Left ventricle myocardium inferior (tissue), 1 donor: ENCODE results near the gene ITPKA. TPM values are rescaled to one million over a fixed set of nuclear protein-coding genes. Genes with fewer than 3 reads are reported as not detected.

Source experiments
- DNase-seq: peaks from one replicate; pipeline ENCODE4 v3.0.0-alpha.2; 2020
- H3K27ac ChIP-seq: fragments of 200-600 bp; replicated peaks from 2 replicates; pipeline ENCODE4 v1.8.0; 2021
- H3K27me3 ChIP-seq: fragments of 200-600 bp; 2 replicates; pipeline ENCODE4 v1.8.0; 2021; ENCODE audit warnings: low read depth
- H3K36me3 ChIP-seq: fragments of 200-600 bp; 2 replicates; pipeline ENCODE4 v1.8.0; 2021
- H3K4me1 ChIP-seq: fragments of 200-600 bp; 2 replicates; pipeline ENCODE4 v1.8.0; 2021
- H3K4me3 ChIP-seq: fragments of 200-600 bp; 2 replicates; pipeline ENCODE4 v1.8.0; 2021; ENCODE audit warnings: mild to moderate bottlenecking, moderate library complexity
- H3K9me3 ChIP-seq: fragments of 200-600 bp; replicated peaks from 2 replicates; pipeline ENCODE4 v1.8.0; 2021
- CTCF ChIP-seq: fragments of 200-600 bp; IDR thresholded peaks from 2 replicates; pipeline ENCODE4 v1.8.0; 2021; ENCODE audit warnings: antibody characterized with exemption, mild to moderate bottlenecking, borderline replicate concordance
- intact Hi-C: fragments of 100-400 bp; cut with micrococcal nuclease; formaldehyde crosslinking; loops from one replicate; pipeline ENCODE4 v1.11.0; 2022
- total RNA-seq: library from RNA; stranded (reverse); fragmentation: NEBNext Ultra II Directional; extraction: Animal tissue kit (Norgen Biotek cat#: 25700); gene quantifications from one replicate; pipeline ENCODE4 v1.2.1, GENCODE V29; 2021
- donor health status: DM: no; HTN: yes; CAD: no; lungs with severe emphysema.

The ITPKA gene
- total RNA-seq, 1 donor from 2014 or later: 1.9 TPM

DNA sequence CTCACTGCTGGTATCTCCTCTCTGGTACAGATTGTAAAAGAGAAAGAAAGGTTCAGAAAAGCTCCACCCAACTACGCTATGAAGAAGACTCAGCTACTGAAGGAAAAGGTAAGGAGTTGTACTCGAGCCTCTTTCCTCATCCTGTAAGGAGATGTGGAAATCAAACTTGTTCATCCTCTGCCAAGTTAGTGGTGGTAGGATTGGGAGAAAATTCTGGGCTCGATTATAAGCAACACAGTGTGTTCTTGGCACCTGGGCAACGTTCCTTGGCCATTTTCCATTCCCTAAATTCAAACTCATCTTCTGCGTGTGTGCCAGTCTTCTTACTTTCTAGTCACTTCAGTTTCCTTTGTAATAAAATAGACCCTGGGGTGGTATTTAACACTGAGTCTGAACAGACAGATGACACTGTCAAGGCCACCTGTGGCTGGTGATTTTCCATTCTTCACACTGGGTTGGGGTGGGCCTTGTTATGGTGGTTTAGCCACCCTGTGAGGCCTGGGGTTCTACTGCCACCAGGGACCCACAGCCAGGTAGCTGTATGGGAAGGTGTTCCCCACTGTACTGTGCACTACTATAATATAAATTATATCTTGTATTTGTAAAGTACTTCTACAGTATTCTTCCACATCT, 17.1 kb upstream of the ITPKA start:
- peaks cover 6% of the 10 kb centered on the region for H3K4me1 ChIP-seq
- intact Hi-C loops: no loop called here
- H3K9me3 ChIP-seq: no peaks in the 10 kb centered on the region
- H3K27ac ChIP-seq: peak overlapping the region; percentile 68
- H3K27me3 ChIP-seq: no peaks in the 10 kb centered on the region
- H3K36me3 ChIP-seq: peaks cover 100% of the 10 kb centered on the region
- H3K4me3 ChIP-seq: no peak overlapping the region
- DNase-seq: no peak
- no peak for TF ChIP-seq CTCF

- H3K27ac ChIP-seq: no peak overlapping the region
- peaks cover 6% of the 10 kb centered on the region for H3K4me1 ChIP-seq
- no peak overlapping the region for H3K4me3 ChIP-seq
- intact Hi-C loops: no loop called here
- H3K27me3 ChIP-seq: no peaks in the 10 kb centered on the region
- no peaks in the 10 kb centered on the region for H3K9me3 ChIP-seq
- no peak for TF ChIP-seq CTCF
- H3K36me3 ChIP-seq: peaks cover 75% of the 10 kb centered on the region
- DNase-seq: no peak
Observed at GRCh38 chr15:41480396-41481140, 13.1 kb upstream of the ITPKA start.

DNA sequence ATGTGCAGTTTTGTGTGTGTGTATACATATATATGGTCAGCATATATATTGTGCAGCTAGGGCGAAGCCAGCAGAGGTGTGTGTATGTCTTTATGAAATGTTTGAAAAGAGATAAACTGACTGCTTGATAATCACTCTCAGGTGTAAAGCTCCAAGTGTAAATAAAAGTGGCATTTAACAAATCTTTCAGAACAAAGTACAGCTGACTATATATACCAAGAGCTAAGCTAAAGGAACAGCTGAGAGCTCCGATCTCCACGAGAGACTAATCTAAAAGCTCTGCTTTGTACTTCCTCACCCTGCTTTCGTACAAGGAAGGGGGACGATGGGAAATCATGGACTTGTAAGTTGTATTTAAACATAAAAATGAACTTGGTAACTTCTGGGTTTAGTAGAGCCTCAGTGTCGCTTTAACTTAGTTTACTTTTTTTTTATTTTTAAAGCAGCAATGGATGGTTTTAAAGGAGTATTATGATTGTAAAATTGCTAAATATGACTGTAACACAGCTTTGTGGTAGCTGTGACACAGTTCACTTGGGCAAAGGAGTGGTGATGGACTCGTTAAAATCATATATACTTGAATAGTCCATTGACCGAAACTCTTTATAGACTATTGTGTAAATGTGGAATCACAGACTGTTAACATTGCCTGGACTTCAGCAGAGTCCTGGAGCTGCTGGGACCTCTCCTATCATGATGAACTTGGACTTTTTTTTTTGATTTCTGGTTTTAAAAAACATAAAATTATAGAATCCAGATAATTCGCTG, 11.4 kb upstream of the ITPKA start:
- H3K27ac ChIP-seq: no peak overlapping the region
- H3K4me3 ChIP-seq: no peak overlapping the region
- intact Hi-C loops: no loop called here
- TF ChIP-seq CTCF: no peak
- H3K27me3 ChIP-seq: peaks cover 8% of the 10 kb centered on the region
- H3K4me1 ChIP-seq: no peaks in the 10 kb centered on the region
- peaks cover 58% of the 10 kb centered on the region for H3K36me3 ChIP-seq
- no peaks in the 10 kb centered on the region for H3K9me3 ChIP-seq
- DNase-seq: no peak

GRCh38 chr15:41483115-41483514, 10.6 kb upstream of the ITPKA start:
- intact Hi-C loops: no loop called here
- H3K4me1 ChIP-seq: no peaks in the 10 kb centered on the region
- DNase-seq: no peak
- H3K36me3 ChIP-seq: peaks cover 49% of the 10 kb centered on the region
- H3K27me3 ChIP-seq: peaks cover 10% of the 10 kb centered on the region
- H3K9me3 ChIP-seq: no peaks in the 10 kb centered on the region
- no peak overlapping the region for H3K4me3 ChIP-seq
- no peak overlapping the region for H3K27ac ChIP-seq
- no peak for TF ChIP-seq CTCF

GRCh38 chr15:41483519-41483918, 10.2 kb upstream of the ITPKA start:
- peaks cover 45% of the 10 kb centered on the region for H3K36me3 ChIP-seq
- no peak for DNase-seq

More at GRCh38 chr15:41483519-41483918, 10.2 kb upstream of the ITPKA start:
- peaks cover 13% of the 10 kb centered on the region for H3K27me3 ChIP-seq
- no peak for TF ChIP-seq CTCF
- H3K4me1 ChIP-seq: no peaks in the 10 kb centered on the region
- no peaks in the 10 kb centered on the region for H3K9me3 ChIP-seq
- no peak overlapping the region for H3K4me3 ChIP-seq
- no peak overlapping the region for H3K27ac ChIP-seq
- intact Hi-C loops: no loop called here
